ENCODE data around the gene TASOR. TPM values are rescaled to one million over a fixed set of nuclear protein-coding genes. Genes with fewer than 3 reads are reported as not detected.
"Not testable (repeated sequence)": the region's sequence is repeated elsewhere in the genome, so short reads cannot be mapped to it uniquely, and the experiment has no call there.

TASOR gene, protein sequence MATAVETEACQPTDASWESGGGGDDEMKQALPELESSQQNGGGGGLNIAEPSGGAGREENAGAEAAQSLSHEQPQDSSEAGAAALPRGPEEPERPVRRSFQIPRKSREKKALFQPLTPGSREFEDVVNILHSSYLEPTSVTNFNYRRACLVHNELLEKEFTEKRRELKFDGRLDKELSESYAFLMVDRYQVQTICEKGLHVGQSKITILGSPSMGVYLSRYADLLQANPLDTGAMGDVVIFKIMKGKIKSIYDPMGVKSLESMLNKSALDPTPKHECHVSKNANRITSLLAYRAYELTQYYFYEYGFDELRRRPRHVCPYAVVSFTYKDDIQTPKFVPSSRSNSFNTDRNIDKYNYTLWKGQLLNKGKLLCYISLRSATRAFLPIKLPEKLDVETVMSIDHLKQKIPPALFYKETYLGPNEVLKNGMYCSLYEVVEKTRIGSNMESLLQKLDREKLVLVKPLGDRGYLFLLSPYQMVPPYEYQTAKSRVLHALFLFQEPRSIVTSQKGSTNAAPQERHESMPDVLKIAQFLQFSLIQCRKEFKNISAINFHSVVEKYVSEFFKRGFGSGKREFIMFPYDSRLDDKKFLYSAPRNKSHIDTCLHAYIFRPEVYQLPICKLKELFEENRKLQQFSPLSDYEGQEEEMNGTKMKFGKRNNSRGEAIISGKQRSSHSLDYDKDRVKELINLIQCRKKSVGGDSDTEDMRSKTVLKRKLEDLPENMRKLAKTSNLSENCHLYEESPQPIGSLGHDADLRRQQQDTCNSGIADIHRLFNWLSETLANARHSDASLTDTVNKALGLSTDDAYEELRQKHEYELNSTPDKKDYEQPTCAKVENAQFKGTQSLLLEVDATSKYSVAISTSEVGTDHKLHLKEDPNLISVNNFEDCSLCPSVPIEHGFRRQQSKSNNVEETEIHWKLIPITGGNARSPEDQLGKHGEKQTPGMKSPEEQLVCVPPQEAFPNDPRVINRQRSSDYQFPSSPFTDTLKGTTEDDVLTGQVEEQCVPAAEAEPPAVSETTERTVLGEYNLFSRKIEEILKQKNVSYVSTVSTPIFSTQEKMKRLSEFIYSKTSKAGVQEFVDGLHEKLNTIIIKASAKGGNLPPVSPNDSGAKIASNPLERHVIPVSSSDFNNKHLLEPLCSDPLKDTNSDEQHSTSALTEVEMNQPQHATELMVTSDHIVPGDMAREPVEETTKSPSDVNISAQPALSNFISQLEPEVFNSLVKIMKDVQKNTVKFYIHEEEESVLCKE (N-terminal part only)
- 37.6 and 38.0 TPM in 2 replicates for total RNA-seq (2012; rRNA removed)

DNA sequence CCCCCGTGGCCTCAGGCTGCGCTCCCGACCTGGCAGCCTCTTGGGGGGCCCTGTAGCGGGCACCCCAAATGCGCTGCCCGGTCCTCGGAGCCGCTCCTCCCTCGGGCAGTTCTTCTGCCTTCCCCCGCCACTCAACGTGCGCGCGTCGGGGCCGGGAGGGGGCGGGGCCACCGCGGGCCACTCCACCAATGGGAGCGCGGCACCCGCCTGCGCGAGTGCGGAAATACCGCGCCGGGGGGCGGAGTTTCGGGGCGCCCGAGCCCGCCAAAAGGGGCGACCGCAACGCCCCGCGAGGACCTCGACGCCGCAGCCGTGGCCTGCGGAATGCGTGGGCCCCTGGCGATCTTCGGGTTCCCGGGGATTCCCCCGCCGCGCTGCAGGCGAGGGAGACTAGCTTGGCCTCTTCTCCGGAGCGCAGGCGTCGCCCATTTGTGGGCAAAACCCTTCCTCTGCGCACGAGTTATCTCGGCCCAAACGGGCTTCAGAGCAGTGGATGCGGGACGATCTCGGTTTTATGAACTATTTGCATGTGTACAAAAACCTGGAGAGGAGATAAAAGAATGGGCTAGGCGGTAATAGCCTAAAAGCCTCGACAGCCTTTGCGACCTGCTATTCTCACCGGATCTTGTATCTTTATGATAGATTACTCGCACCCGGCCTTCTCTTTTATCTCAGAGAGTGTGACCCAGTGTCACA, at the start of gene TASOR:
Gene TASOR, minus strand, starts transcription at position 144 of the 696 bp plus-strand sequence. CDS start 259 bp downstream, outside the sequence.
- Histone ChIP-seq H3K27me3 (ENCODE audit: control insufficient read depth, insufficient read depth, low read length) (no peaks in the 10 kb centered on the region), H3K9me3 (replicated peaks; ENCODE audit: low read length) (peaks cover 4% of the 10 kb centered on the region), H3K4me1 (ENCODE audit: control insufficient read depth, insufficient read depth, low read length) (peaks cover 16% of the 10 kb centered on the region), H3K4me3 (ENCODE audit: low read length) (peak within 1 kb of the TSS; percentile 84), H3K36me3 (ENCODE audit: insufficient read depth, low read length) (peaks cover 9% of the 10 kb centered on the region), H3K9ac (ENCODE audit: low read depth, low read length) (peak within 1 kb of the TSS; percentile 94), H3K4me2 (ENCODE audit: low read length) (peak within 1 kb of the TSS; percentile 87)

DNA sequence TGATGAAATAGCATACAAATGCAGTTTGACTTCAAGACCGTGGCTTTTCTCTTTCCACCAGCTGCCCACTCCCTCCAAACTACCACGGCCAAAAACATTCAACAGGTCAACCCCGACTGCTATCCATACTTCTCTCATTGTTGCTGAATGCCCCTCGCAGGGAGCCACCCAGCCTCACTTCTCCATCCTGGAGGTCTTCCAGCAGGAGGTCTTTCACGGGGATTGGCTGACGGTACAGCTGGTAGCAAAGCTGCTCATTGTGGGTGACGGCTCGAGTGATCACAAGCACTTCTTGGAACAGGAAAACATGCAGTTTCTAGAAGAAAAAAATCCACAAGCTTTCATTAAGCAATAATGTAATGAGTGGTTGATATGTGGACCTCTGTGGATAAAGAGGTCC, 49.0 kb upstream of the TASOR start:
- no peaks in the 10 kb centered on the region for H3K27me3 ChIP-seq (ENCODE audit: control insufficient read depth, insufficient read depth, low read length)
- no peak overlapping the region for H3K4me2 ChIP-seq (ENCODE audit: low read length)
- H3K9ac ChIP-seq (ENCODE audit: low read depth, low read length): no peak overlapping the region
- no peaks in the 10 kb centered on the region for H3K4me1 ChIP-seq (ENCODE audit: control insufficient read depth, insufficient read depth, low read length)
- H3K4me3 ChIP-seq (ENCODE audit: low read length): no peak overlapping the region
- no peaks in the 10 kb centered on the region for H3K9me3 ChIP-seq (replicated peaks; ENCODE audit: low read length)
- H3K36me3 ChIP-seq (ENCODE audit: insufficient read depth, low read length): no peaks in the 10 kb centered on the region

DNA sequence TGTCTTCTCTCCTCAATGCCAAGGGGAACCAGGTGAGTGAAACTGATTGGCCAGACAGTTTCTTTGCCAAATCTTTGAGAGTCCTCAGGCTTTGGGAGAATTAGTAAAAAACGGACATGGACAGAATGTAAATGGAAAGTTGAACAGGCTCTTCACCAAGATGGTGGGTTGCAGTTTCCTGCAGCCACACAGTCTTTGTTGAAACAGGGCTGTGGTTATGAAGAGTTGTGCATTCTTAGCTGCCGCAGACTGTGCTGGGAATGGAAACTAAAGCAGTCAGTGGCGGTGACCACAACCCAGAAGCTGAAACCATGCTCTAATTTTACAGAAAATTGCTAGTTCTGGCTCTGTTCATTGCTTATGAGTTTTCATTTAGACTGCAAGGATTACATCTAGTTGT, 42.1 kb upstream of the TASOR start:
- Histone ChIP-seq H3K4me1 (ENCODE audit: control insufficient read depth, insufficient read depth, low read length) (no peaks in the 10 kb centered on the region), H3K9ac (ENCODE audit: low read depth, low read length) (no peak overlapping the region), H3K36me3 (ENCODE audit: insufficient read depth, low read length) (no peaks in the 10 kb centered on the region), H3K4me2 (ENCODE audit: low read length) (no peak overlapping the region), H3K27me3 (ENCODE audit: control insufficient read depth, insufficient read depth, low read length) (no peaks in the 10 kb centered on the region), H3K4me3 (ENCODE audit: low read length) (no peak overlapping the region), H3K9me3 (replicated peaks; ENCODE audit: low read length) (no peaks in the 10 kb centered on the region)

DNA sequence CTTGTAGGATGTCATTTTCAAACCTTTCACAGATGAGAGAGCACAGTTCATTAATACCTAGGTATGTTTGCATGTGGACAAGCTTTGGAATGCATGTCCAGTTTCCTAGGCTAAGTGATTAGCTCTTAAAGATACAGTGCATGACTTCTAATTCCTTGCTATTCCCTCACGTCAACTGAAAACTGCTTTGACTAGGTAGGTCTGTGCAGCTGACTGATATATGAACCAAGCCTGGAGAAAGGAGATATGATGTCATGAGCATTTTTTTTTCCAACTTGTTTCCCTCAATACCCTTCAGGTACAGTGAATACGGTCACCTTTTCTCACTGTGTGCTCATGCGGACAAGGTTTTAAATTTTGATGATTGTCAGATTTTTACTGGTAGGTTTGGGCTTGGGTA, 41.6 kb upstream of the TASOR start:
- H3K4me2 ChIP-seq (ENCODE audit: low read length): no peak overlapping the region
- H3K9ac ChIP-seq (ENCODE audit: low read depth, low read length): no peak overlapping the region
- no peak overlapping the region for H3K4me3 ChIP-seq (ENCODE audit: low read length)
- H3K27me3 ChIP-seq (ENCODE audit: control insufficient read depth, insufficient read depth, low read length): no peaks in the 10 kb centered on the region
- H3K36me3 ChIP-seq (ENCODE audit: insufficient read depth, low read length): no peaks in the 10 kb centered on the region
- H3K4me1 ChIP-seq (ENCODE audit: control insufficient read depth, insufficient read depth, low read length): no peaks in the 10 kb centered on the region
- no peaks in the 10 kb centered on the region for H3K9me3 ChIP-seq (replicated peaks; ENCODE audit: low read length)

DNA sequence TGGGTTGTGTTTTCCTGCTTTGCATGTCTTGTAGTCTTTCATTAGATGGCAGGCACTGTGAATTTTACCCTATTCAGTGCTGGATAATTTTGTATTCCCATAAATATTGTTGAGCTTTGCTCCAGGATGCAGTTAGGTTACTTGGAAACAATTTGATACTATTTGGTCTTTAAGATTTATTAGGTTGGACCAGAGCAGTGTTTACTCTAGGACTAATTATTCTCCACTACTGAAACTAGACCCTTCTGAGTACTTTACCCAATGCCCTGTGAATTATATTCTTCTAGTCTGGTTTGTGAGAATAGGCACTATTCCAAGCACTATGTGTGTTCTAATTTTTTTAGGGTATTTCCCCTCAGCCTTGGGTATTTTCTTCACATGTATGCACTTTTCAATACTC, 37.8 kb upstream of the TASOR start:
- Histone ChIP-seq H3K36me3 (ENCODE audit: insufficient read depth, low read length) (no peaks in the 10 kb centered on the region), H3K27me3 (ENCODE audit: control insufficient read depth, insufficient read depth, low read length) (no peaks in the 10 kb centered on the region), H3K4me2 (ENCODE audit: low read length) (no peak overlapping the region), H3K9ac (ENCODE audit: low read depth, low read length) (no peak overlapping the region), H3K4me3 (ENCODE audit: low read length) (no peak overlapping the region), H3K9me3 (replicated peaks; ENCODE audit: low read length) (no peaks in the 10 kb centered on the region), H3K4me1 (ENCODE audit: control insufficient read depth, insufficient read depth, low read length) (no peaks in the 10 kb centered on the region)

DNA sequence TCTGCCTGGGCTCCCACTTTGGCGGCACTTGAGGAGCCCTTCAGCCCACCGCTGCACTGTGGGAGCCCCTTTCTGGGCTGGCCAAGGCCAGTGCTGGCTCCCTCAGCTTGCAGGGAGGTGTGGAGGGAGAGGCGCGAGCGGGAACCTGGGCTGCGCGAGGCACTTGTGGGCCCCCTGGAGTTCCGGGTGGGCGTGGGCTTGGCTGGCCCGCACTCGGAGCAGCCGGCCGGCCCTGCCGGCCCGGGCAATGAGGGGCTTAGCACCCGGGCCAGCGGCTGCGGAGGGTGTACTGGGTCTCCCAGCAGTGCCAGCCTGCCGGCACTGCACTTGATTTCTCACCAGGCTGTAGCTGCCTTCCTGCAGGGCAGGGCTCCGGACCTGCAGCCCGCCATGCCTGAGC, 35.7 kb upstream of the TASOR start:
- H3K4me1 ChIP-seq (ENCODE audit: control insufficient read depth, insufficient read depth, low read length); H3K4me3 ChIP-seq (ENCODE audit: low read length); H3K36me3 ChIP-seq (ENCODE audit: insufficient read depth, low read length); H3K4me2 ChIP-seq (ENCODE audit: low read length); H3K27me3 ChIP-seq (ENCODE audit: control insufficient read depth, insufficient read depth, low read length); H3K9me3 ChIP-seq (replicated peaks; ENCODE audit: low read length); H3K9ac ChIP-seq (ENCODE audit: low read depth, low read length): not testable (repeated sequence)

DNA sequence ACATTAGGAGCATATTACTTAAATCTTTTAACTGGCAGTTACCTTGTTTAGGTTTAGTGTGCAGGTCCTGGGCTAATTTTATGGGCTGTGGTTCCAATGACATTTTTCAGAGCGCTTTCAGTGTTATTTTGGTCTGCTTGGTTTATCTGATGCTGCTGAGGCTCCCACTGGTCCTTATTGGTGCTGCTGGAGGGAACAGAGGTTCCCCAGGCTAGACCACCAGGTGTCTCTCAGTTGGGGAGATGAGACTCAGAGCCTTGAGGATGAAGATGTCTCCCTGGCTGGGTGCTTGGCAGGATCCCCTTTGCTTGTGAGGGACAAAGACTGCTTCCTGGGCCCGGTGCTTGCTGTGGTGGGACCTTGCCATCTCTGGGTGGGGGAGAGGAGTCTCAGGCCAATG, 28.3 kb upstream of the TASOR start:
- Histone ChIP-seq H3K4me2 (ENCODE audit: low read length) (no peak overlapping the region), H3K27me3 (ENCODE audit: control insufficient read depth, insufficient read depth, low read length) (no peaks in the 10 kb centered on the region), H3K4me1 (ENCODE audit: control insufficient read depth, insufficient read depth, low read length) (no peaks in the 10 kb centered on the region), H3K9me3 (replicated peaks; ENCODE audit: low read length) (no peaks in the 10 kb centered on the region), H3K4me3 (ENCODE audit: low read length) (no peak overlapping the region), H3K9ac (ENCODE audit: low read depth, low read length) (no peak overlapping the region), H3K36me3 (ENCODE audit: insufficient read depth, low read length) (no peaks in the 10 kb centered on the region)

DNA sequence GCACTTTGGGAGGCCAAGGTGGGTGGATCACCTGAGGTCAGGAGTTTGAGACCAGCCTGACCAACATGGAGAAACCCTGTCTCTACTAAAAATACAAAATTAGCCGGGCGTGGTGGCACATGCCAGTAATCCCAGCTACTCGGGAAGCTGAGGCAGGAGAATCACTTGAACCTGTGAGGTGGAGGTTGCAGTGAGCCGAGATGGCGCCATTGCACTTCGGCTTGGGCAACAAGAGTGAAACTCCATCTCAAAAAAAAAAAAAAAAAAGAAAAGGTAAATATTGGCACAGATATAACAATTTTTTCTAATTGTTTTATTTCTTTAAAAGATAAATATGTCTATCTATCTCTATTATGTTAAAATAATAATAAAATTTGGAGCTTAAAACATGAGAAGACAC, 24.3 kb upstream of the TASOR start:
- not testable (repeated sequence) for H3K4me3 ChIP-seq (ENCODE audit: low read length); H3K4me2 ChIP-seq (ENCODE audit: low read length); H3K9me3 ChIP-seq (replicated peaks; ENCODE audit: low read length); H3K36me3 ChIP-seq (ENCODE audit: insufficient read depth, low read length); H3K27me3 ChIP-seq (ENCODE audit: control insufficient read depth, insufficient read depth, low read length); H3K9ac ChIP-seq (ENCODE audit: low read depth, low read length); H3K4me1 ChIP-seq (ENCODE audit: control insufficient read depth, insufficient read depth, low read length)

DNA sequence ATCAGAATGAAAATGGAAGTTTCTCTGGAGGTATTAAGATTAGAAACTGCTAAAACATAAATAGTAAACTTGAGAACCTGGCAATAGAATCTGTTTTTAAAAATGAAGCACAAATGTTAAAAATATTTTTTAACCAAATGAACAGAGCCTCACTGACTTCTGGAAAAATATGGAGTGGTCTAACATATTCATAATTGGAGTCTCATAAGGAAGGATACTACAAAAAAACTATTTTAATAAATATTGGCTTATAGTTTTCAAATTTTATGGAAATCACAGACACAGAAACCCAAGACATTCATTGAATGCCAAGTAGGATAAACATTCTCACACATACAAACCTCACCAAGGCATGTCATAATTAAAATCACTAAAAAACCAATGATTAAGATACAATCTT, 23.6 kb upstream of the TASOR start:
- Histone ChIP-seq H3K27me3 (ENCODE audit: control insufficient read depth, insufficient read depth, low read length) (no peaks in the 10 kb centered on the region), H3K9me3 (replicated peaks; ENCODE audit: low read length) (no peaks in the 10 kb centered on the region), H3K4me2 (ENCODE audit: low read length) (no peak overlapping the region), H3K4me1 (ENCODE audit: control insufficient read depth, insufficient read depth, low read length) (no peaks in the 10 kb centered on the region), H3K4me3 (ENCODE audit: low read length) (no peak overlapping the region), H3K9ac (ENCODE audit: low read depth, low read length) (no peak overlapping the region), H3K36me3 (ENCODE audit: insufficient read depth, low read length) (no peaks in the 10 kb centered on the region)

DNA sequence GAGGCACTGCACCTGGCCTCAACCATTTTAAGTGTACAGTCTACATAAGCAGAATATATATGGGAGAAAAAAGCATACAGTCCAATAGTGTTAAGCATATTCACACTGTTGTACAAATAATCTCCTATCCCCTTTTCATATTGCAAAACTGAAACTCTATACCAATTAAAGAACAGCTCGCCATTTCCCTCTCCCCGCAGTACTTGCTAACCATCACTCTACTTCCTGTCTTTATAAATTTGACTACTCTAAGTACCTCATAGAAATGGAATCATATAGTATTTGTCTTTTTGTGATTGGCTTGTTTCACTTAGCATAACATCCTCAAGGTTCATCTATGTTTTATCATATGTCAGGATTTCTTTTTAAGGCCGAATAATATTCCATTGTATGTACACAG, 21.6 kb upstream of the TASOR start:
- Histone ChIP-seq H3K9ac (ENCODE audit: low read depth, low read length) (no peak overlapping the region), H3K4me3 (ENCODE audit: low read length) (no peak overlapping the region), H3K27me3 (ENCODE audit: control insufficient read depth, insufficient read depth, low read length) (no peaks in the 10 kb centered on the region), H3K4me2 (ENCODE audit: low read length) (no peak overlapping the region), H3K9me3 (replicated peaks; ENCODE audit: low read length) (no peaks in the 10 kb centered on the region), H3K36me3 (ENCODE audit: insufficient read depth, low read length) (no peaks in the 10 kb centered on the region), H3K4me1 (ENCODE audit: control insufficient read depth, insufficient read depth, low read length) (no peaks in the 10 kb centered on the region)

All from skeletal muscle satellite cell (primary cell).